ENCODE results near the gene DEGS2. TPM values are rescaled to one million over a fixed set of nuclear protein-coding genes. Genes with fewer than 3 reads are reported as not detected.

Gene DEGS2
- total RNA-seq, 1 donor from 2014 or later: 1.3 TPM

DNA sequence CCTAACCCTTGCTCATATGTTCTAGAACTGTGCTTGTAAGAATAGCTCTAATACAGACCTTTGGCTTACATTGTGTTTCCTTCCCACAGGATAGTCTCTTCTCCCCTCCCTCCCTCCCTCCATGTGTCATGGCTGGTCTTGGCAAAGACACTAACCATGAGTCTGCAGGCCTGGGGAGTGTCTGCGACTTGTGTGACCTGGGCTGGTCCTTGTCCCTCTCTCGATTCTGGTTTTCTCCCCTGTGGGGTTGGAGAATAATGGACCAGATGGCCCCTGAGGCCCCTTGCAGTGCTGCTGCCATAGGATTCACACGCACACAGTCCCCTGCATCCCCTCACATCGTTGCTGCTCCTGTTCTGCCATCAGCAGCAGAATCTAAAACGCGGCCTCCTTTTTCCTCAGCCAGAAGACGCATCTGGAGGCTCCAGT lies 30.3 kb downstream of the DEGS2 start:
- Mint-ChIP-seq H3K36me3 (ENCODE audit: insufficient read depth) (peaks cover 14% of the 10 kb centered on the region), H3K4me1 (ENCODE audit: low read depth) (peaks cover 9% of the 10 kb centered on the region), H3K27ac (no peak overlapping the region), H3K4me3 (ENCODE audit: low read depth) (no peak overlapping the region), H3K27me3 (no peaks in the 10 kb centered on the region), H3K9me3 (ENCODE audit: low read depth) (no peaks in the 10 kb centered on the region)
- TF ChIP-seq, protein P1, sequence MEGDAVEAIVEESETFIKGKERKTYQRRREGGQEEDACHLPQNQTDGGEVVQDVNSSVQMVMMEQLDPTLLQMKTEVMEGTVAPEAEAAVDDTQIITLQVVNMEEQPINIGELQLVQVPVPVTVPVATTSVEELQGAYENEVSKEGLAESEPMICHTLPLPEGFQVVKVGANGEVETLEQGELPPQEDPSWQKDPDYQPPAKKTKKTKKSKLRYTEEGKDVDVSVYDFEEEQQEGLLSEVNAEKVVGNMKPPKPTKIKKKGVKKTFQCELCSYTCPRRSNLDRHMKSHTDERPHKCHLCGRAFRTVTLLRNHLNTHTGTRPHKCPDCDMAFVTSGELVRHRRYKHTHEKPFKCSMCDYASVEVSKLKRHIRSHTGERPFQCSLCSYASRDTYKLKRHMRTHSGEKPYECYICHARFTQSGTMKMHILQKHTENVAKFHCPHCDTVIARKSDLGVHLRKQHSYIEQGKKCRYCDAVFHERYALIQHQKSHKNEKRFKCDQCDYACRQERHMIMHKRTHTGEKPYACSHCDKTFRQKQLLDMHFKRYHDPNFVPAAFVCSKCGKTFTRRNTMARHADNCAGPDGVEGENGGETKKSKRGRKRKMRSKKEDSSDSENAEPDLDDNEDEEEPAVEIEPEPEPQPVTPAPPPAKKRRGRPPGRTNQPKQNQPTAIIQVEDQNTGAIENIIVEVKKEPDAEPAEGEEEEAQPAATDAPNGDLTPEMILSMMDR (IDR thresholded peaks at IDR 0.05; ENCODE audit: unreplicated experiment): no peak
- no peak for DNase-seq (ENCODE audit: low spot score, unreplicated experiment)

DNA sequence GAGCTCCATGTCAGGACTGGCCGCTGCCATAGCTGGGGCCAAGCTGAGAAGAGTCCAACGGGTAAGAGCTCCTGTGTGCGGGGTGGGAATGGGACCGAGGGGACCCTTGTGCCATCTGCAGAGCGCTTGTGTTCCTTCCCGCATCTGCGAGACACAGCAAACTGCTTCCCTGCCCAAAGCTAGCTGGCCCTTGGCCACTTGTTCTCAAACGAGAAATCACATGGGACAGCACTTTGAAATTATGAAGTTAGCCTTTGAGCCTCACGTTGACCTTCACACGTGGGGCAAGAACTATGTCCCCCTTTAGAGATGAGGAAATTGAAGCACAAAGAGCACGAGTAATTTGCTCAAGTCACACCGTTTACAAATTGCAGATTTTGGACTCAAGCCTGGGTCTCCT lies 30.8 kb downstream of the DEGS2 start:
- no peaks in the 10 kb centered on the region for H3K27me3 Mint-ChIP-seq
- no peaks in the 10 kb centered on the region for H3K9me3 Mint-ChIP-seq (ENCODE audit: low read depth)
- peaks cover 10% of the 10 kb centered on the region for H3K36me3 Mint-ChIP-seq (ENCODE audit: insufficient read depth)
- no peak overlapping the region for H3K27ac Mint-ChIP-seq
- TF ChIP-seq, protein P1 (IDR thresholded peaks at IDR 0.05; ENCODE audit: unreplicated experiment): no peak
- no peak overlapping the region for H3K4me3 Mint-ChIP-seq (ENCODE audit: low read depth)
- peaks cover 9% of the 10 kb centered on the region for H3K4me1 Mint-ChIP-seq (ENCODE audit: low read depth)
- no peak for DNase-seq (ENCODE audit: low spot score, unreplicated experiment)

GRCh38 chr14:100127853-100128455 lies 31.5 kb downstream of the DEGS2 start:
- DNase-seq (ENCODE audit: low spot score, unreplicated experiment): no peak
- no peaks in the 10 kb centered on the region for H3K27me3 Mint-ChIP-seq
- H3K4me3 Mint-ChIP-seq (ENCODE audit: low read depth): no peak overlapping the region
- no peaks in the 10 kb centered on the region for H3K9me3 Mint-ChIP-seq (ENCODE audit: low read depth)
- peaks cover 9% of the 10 kb centered on the region for H3K4me1 Mint-ChIP-seq (ENCODE audit: low read depth)
- H3K36me3 Mint-ChIP-seq (ENCODE audit: insufficient read depth): peaks cover 8% of the 10 kb centered on the region
- TF ChIP-seq, protein P1 (IDR thresholded peaks at IDR 0.05; ENCODE audit: unreplicated experiment): no peak
- no peak overlapping the region for H3K27ac Mint-ChIP-seq

GRCh38 chr14:100126401-100126800 lies 33.0 kb downstream of the DEGS2 start:
- Mint-ChIP-seq H3K36me3 (ENCODE audit: insufficient read depth) (peaks cover 7% of the 10 kb centered on the region), H3K4me3 (ENCODE audit: low read depth) (no peak overlapping the region), H3K4me1 (ENCODE audit: low read depth) (peaks cover 7% of the 10 kb centered on the region), H3K27me3 (no peaks in the 10 kb centered on the region), H3K9me3 (ENCODE audit: low read depth) (no peaks in the 10 kb centered on the region), H3K27ac (no peak overlapping the region)
- TF ChIP-seq, protein P1 (IDR thresholded peaks at IDR 0.05; ENCODE audit: unreplicated experiment): no peak
- no peak for DNase-seq (ENCODE audit: low spot score, unreplicated experiment)

DNA sequence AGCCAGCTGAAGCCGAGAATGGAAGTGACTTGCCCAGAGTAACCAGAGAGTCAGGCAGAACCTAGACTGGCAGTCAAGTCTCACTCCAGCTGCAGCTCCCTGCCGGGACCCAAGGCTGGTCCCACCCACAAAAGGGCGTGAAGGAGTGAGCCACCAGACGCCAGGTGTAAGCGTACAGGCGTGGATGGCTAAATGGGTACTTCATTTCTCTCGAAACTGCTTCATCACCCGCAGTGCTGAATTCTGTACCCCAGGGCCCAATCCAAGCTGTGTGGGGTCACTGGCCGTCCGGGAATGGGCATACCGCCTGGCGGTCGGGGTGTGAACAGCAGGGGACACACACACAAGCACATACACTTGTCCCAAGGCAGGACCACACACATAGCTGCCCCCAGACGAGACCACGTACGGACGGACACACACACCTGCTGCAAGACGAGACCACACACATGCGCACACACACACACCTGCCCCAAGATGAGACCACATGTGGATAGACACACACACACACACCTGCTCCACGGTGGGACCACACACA lies 34.8 kb downstream of the DEGS2 start:
- TF ChIP-seq, protein P1 (IDR thresholded peaks at IDR 0.05; ENCODE audit: unreplicated experiment): no peak
- no peak overlapping the region for H3K4me3 Mint-ChIP-seq (ENCODE audit: low read depth)
- H3K27me3 Mint-ChIP-seq: no peaks in the 10 kb centered on the region
- H3K9me3 Mint-ChIP-seq (ENCODE audit: low read depth): no peaks in the 10 kb centered on the region
- no peak overlapping the region for H3K27ac Mint-ChIP-seq
- peaks cover 6% of the 10 kb centered on the region for H3K36me3 Mint-ChIP-seq (ENCODE audit: insufficient read depth)
- DNase-seq (ENCODE audit: low spot score, unreplicated experiment): no peak
- no peaks in the 10 kb centered on the region for H3K4me1 Mint-ChIP-seq (ENCODE audit: low read depth)

All from progenitor cell of endocrine pancreas (in vitro differentiated cells).